Adrenal gland (tissue), 12 donors: ENCODE data around the gene NKAPD1. TPM values are rescaled to one million over a fixed set of nuclear protein-coding genes. Genes with fewer than 3 reads are reported as not detected.

Source experiments
- DNase-seq, 7 donors: peaks; one replicate each; pipeline ENCODE4 v3.0.0-alpha.2; 2019 to 2020
- H3K27ac ChIP-seq, 5 donors: fragments of 200-600 bp; sonication (generic) in 4 of 5; 1 replicate in 3 of 5; 2 replicates in 2 of 5; pipeline versions ENCODE4 v1.5.1 to v1.8.0; 2016 to 2020; ENCODE audit warnings: mild to moderate bottlenecking in 1 of 5
- H3K27me3 ChIP-seq: fragments of 200-600 bp; 2 replicates; pipeline ENCODE4 v1.8.0; 2021
- H3K36me3 ChIP-seq, 2 donors: fragments of 200-600 bp; replicated peaks in 1 of 2; 1 replicate in 1 of 2; 2 replicates in 1 of 2; pipeline versions ENCODE4 v1.5.1 to v1.8.0; 2018 to 2022
- H3K4me1 ChIP-seq, 2 donors: fragments of 200-600 bp; replicated peaks in 1 of 2; 1 replicate in 1 of 2; 2 replicates in 1 of 2; pipeline versions ENCODE4 v1.5.1 to v1.8.0; 2018 to 2021
- H3K4me3 ChIP-seq, 4 donors: fragments of 200-600 bp; sonication (generic) in 3 of 4; one replicate each; pipeline ENCODE4 v1.5.1; 2016 to 2018
- H3K9me3 ChIP-seq, 3 donors: fragments of 200-600 bp; sonication (generic) in 1 of 3; replicated peaks in 1 of 3; 1 replicate in 2 of 3; 2 replicates in 1 of 3; pipeline versions ENCODE4 v1.5.1 to v1.8.0; 2016 to 2021
- POLR2A ChIP-seq, 2 donors: fragments of 450-650 bp; IDR thresholded peaks; one replicate each; pipeline ENCODE4 v1.6.1; 2017; ENCODE audit warnings: antibody characterized with exemption in 2 of 2, mild to moderate bottlenecking in 2 of 2, moderate library complexity in 1 of 2
- WGBS, 4 donors: extraction: QIAGEN DNeasy Blood & Tissue Kit in 2 of 4; methylation state at CpG; one replicate each; pipeline versions ENCODE4 v1.1.5 to v1.1.7; 2013 to 2017; 5-methylcytosine and 5-hydroxymethylcytosine counted together
- intact Hi-C, 2 donors: fragments of 100-400 bp; cut with DNase I; formaldehyde crosslinking; loops; one replicate each; pipeline versions ENCODE4 v1.14.1 to v1.15.0; 2022 to 2023
- polyA plus RNA-seq, 3 donors: library from polyadenylated mRNA; stranded (reverse); fragments of 200-250 nt in 2 of 3; fragments of 350-450 nt in 1 of 3; fragmentation: Illumina TruSeq in 1 of 3; extraction: RNeasy Lipid Tissue Mini Kit (QIAGEN cat#74804) in 1 of 3; gene quantifications; one replicate each; pipeline ENCODE4 v1.2.3, GENCODE V29; 2013 to 2014
- small RNA-seq, 2 donors: library from RNA; depleted of rRNA; stranded (forward); fragments of <200 nt; gene quantifications; one replicate each; pipeline ENCODE3, GENCODE V24; 2016
- total RNA-seq, 9 donors: library from RNA; depleted of rRNA in 4 of 9; stranded (reverse); fragments of >200 nt in 4 of 9; fragments of 120-200 nt in 1 of 9; fragmentation: NEBNext Ultra II Directional in 1 of 9; extraction: Animal tissue kit (Norgen Biotek cat#: 25700) in 1 of 9; gene quantifications; one replicate each; pipeline versions ENCODE4 v1.1.0 to v1.2.4, GENCODE V29; 2013 to 2023
- TF ChIP-seq, protein P1 (sequence below), 6 experiments: fragments of 450-650 bp in 4 of 6; fragments of 200-600 bp in 2 of 6; sonication (generic) in 1 of 6; IDR thresholded peaks; 1 replicate in 5 of 6; 2 replicates in 1 of 6; pipeline versions ENCODE4 v1.5.1 to v1.8.0; 2016 to 2021; ENCODE audit warnings: antibody characterized with exemption in 6 of 6, mild to moderate bottlenecking in 2 of 6, moderate library complexity in 1 of 6
- donor health status: healthy with polysubstance abuse.
- donor health status: Bipolar disorder and iron deficiency.
- donor health status: DM: yes; HTN: yes; CAD: no.
- donor health status: DM: no; HTN: no; CAD: no.
- donor health status: DM: no; HTN: no; CAD: no.
- donor health status: DM: yes; HTN: yes; CAD: no.

Gene NKAPD1
- total and polyA plus RNA-seq, 12 donors = 9.8 to 40.5 (median 16.5) TPM

- H3K9me3 ChIP-seq = no peaks in the 10 kb centered on the region
- peak in 3 of 7 donors; percentile 23 to 42 (median 38) for DNase-seq
- peak overlapping the region in 1 of 5 donors; percentile 21 for H3K27ac ChIP-seq
- peaks cover 8 to 18% of the 10 kb centered on the region in 2 donors for H3K4me1 ChIP-seq
- 64 to 73% (median 70%) methylated on average over 5 of the region's 5 CpGs for WGBS, 4 donors
- no peaks in the 10 kb centered on the region for H3K27me3 ChIP-seq
- H3K36me3 ChIP-seq = no peaks in the 10 kb centered on the region
- intact Hi-C loops = no loop called here
- TF ChIP-seq, protein P1, sequence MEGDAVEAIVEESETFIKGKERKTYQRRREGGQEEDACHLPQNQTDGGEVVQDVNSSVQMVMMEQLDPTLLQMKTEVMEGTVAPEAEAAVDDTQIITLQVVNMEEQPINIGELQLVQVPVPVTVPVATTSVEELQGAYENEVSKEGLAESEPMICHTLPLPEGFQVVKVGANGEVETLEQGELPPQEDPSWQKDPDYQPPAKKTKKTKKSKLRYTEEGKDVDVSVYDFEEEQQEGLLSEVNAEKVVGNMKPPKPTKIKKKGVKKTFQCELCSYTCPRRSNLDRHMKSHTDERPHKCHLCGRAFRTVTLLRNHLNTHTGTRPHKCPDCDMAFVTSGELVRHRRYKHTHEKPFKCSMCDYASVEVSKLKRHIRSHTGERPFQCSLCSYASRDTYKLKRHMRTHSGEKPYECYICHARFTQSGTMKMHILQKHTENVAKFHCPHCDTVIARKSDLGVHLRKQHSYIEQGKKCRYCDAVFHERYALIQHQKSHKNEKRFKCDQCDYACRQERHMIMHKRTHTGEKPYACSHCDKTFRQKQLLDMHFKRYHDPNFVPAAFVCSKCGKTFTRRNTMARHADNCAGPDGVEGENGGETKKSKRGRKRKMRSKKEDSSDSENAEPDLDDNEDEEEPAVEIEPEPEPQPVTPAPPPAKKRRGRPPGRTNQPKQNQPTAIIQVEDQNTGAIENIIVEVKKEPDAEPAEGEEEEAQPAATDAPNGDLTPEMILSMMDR (IDR thresholded peaks at IDR 0.05) = no peak
- TF ChIP-seq POLR2A (IDR thresholded peaks at IDR 0.05) = no peak
- no peak overlapping the region for H3K4me3 ChIP-seq
Measured at GRCh38 chr11:112129656-112130055, 55.6 kb downstream of the NKAPD1 start.

DNA sequence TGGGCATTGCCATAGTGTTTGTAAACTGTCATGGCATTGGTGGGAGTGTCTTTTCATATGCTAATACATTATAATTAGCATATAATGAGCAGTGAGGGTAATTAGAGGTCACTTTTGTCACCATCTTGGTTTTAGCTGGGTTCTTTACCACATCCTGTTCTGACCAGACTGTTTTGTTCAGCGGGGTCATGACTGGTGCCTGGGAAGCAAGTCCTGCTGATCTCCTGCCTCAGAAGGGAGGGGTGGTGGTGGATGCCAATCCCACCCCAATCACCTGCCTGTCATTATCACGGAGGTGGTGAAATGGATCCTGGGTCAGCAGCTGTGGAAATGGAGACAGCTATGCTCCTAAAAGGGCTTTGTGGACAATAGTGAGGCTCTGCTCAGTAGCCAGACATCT is 58.6 kb downstream of the NKAPD1 start:
- Histone ChIP-seq H3K9me3 (no peaks in the 10 kb centered on the region), H3K27me3 (no peaks in the 10 kb centered on the region), H3K27ac (no peak overlapping the region), H3K4me1 (peaks cover 8 to 18% of the 10 kb centered on the region in 2 donors), H3K4me3 (no peak overlapping the region), H3K36me3 (no peaks in the 10 kb centered on the region)
- intact Hi-C loops = no loop called here
- no peak for DNase-seq
- WGBS, 4 donors = 58 to 76% (median 71%) methylated on average over 2 of the region's 2 CpGs
- TF ChIP-seq, protein P1 (IDR thresholded peaks at IDR 0.05) = no peak
- no peak for TF ChIP-seq POLR2A (IDR thresholded peaks at IDR 0.05)

DNA sequence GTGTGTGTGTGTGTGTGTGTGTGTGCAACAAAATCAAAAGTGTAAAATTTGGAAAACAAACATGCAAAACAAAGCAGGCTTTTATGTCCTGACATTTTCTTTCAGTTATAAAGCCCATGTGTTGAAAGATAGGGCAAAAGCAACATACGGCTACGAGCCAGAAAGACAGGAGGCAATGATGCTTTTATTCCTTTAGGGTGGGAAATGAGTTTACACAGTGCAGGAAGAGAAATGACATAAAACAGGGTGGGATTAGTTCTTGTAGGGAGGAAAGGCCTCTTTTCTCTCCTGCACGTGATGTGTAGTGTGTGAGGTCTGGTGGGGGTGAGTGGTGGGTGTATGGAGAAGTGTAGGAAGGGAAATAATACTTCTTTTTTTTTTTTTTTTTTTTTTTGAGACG is 60.4 kb downstream of the NKAPD1 start:
- H3K9me3 ChIP-seq = no peaks in the 10 kb centered on the region
- TF ChIP-seq, protein P1 (IDR thresholded peaks at IDR 0.05) = no peak
- no peak for TF ChIP-seq POLR2A (IDR thresholded peaks at IDR 0.05)
- no peaks in the 10 kb centered on the region for H3K27me3 ChIP-seq
- no peak overlapping the region for H3K27ac ChIP-seq
- DNase-seq = no peak
- WGBS, 4 donors = 84 to 92% (median 90%) methylated on average over 3 to 4 of the region's 4 CpGs
- intact Hi-C loops = no loop called here
- H3K36me3 ChIP-seq = no peaks in the 10 kb centered on the region
- H3K4me3 ChIP-seq = no peak overlapping the region
- peaks cover 0 to 6% of the 10 kb centered on the region in 2 donors for H3K4me1 ChIP-seq

Small RNA genes lying within 50 kb of the gene (small RNA-seq; reads per million reads assigned to genes)
- 0 reads per million in 2 donors for gene AP000907.3
- 0 reads per million in 2 donors for gene RNU6-893P

Other genes with a start within 250 kb of the NKAPD1 start
- gene ALG9, start 202.7 kb upstream of the NKAPD1 start, total RNA-seq = 10 to 100 TPM; 23.6 to 40.7 (median 30.1) TPM
- gene ALG9, start 202.7 kb upstream of the NKAPD1 start, polyA plus RNA-seq = 10 to 100 TPM; 43.8 to 53.6 (median 50.6) TPM
- gene FDXACB1, start 195.1 kb upstream of the NKAPD1 start, total RNA-seq = 1 to 10 TPM; 2.3 to 6.3 (median 3.9) TPM
- gene FDXACB1, start 195.1 kb upstream of the NKAPD1 start, polyA plus RNA-seq = 1 to 10 TPM; 2.6 to 4.2 (median 3.5) TPM
- 10 to 100 TPM; 26.6 to 60.7 (median 37.3) TPM for gene CFAP68, start 194.8 kb upstream of the NKAPD1 start, total RNA-seq
- 10 to 100 TPM; 46.5 to 80.4 (median 59.6) TPM for gene CFAP68, start 194.8 kb upstream of the NKAPD1 start, polyA plus RNA-seq
- gene CRYAB, start 162.5 kb upstream of the NKAPD1 start, total RNA-seq = 10 to 100 TPM in 8 of 9 donors, 1 to 10 TPM in 1; 6.8 to 87.7 (median 52.3) TPM
- gene CRYAB, start 162.5 kb upstream of the NKAPD1 start, polyA plus RNA-seq = 100 to 1,000 TPM in 1 of 3 donors, 10 to 100 TPM in 2; 77.8 to 108 (median 99.0) TPM
- gene HSPB2, start 161.6 kb upstream of the NKAPD1 start, total RNA-seq = 1 to 10 TPM in 4 of 9 donors, under 1 TPM in 3, not detected in 2; 0.55 to 2.3 (median 1.2) TPM
- gene HSPB2, start 161.6 kb upstream of the NKAPD1 start, polyA plus RNA-seq = 1 to 10 TPM in 2 of 3 donors, under 1 TPM in 1; 0.51 to 6.1 (median 3.9) TPM
- gene C11orf52, start 155.4 kb upstream of the NKAPD1 start, total RNA-seq = 1 to 10 TPM in 5 of 9 donors, under 1 TPM in 2, not detected in 2; 0.53 to 4.2 (median 2.5) TPM
- 1 to 10 TPM in 2 of 3 donors, under 1 TPM in 1; 0.68 to 1.9 (median 1.7) TPM for gene C11orf52, start 155.4 kb upstream of the NKAPD1 start, polyA plus RNA-seq
- 10 to 100 TPM; 14.8 to 56.0 (median 46.5) TPM for gene DIXDC1, start 137.0 kb upstream of the NKAPD1 start, total RNA-seq
- 10 to 100 TPM in 2 of 3 donors, 1 to 10 TPM in 1; 7.9 to 30.1 (median 11.5) TPM for gene DIXDC1, start 137.0 kb upstream of the NKAPD1 start, polyA plus RNA-seq
- 10 to 100 TPM; 18.9 to 95.1 (median 28.7) TPM for gene DLAT, start 48.9 kb upstream of the NKAPD1 start, total RNA-seq
- gene DLAT, start 48.9 kb upstream of the NKAPD1 start, polyA plus RNA-seq = 10 to 100 TPM in 1 of 3 donors, 1 to 10 TPM in 2; 7.6 to 75.3 (median 8.1) TPM
- 1 to 10 TPM in 8 of 9 donors, under 1 TPM in 1; 0.91 to 3.7 (median 2.3) TPM for gene PIH1D2, start 282 bp upstream of the NKAPD1 start, total RNA-seq
- gene PIH1D2, start 282 bp upstream of the NKAPD1 start, polyA plus RNA-seq = 1 to 10 TPM; 2.1 to 3.3 (median 2.2) TPM
- 100 to 1,000 TPM in 2 of 9 donors, 10 to 100 TPM in 7; 23.8 to 304 (median 67.0) TPM for gene TIMM8B, start 12.5 kb downstream of the NKAPD1 start, total RNA-seq
- 100 to 1,000 TPM in 2 of 3 donors, 10 to 100 TPM in 1; 77.8 to 145 (median 117) TPM for gene TIMM8B, start 12.5 kb downstream of the NKAPD1 start, polyA plus RNA-seq
- 100 to 1,000 TPM in 8 of 9 donors, 10 to 100 TPM in 1; 66.8 to 149 (median 119) TPM for gene SDHD, start 12.6 kb downstream of the NKAPD1 start, total RNA-seq
- gene SDHD, start 12.6 kb downstream of the NKAPD1 start, polyA plus RNA-seq = 100 to 1,000 TPM in 1 of 3 donors, 10 to 100 TPM in 2; 47.6 to 128 (median 65.0) TPM
- gene IL18, start 89.8 kb downstream of the NKAPD1 start, total RNA-seq = 10 to 100 TPM in 5 of 9 donors, 1 to 10 TPM in 3, under 1 TPM in 1; 0.72 to 49.4 (median 11.9) TPM
- 10 to 100 TPM in 2 of 3 donors, 1 to 10 TPM in 1; 5.3 to 25.9 (median 11.8) TPM for gene IL18, start 89.8 kb downstream of the NKAPD1 start, polyA plus RNA-seq
- gene TEX12, start 93.1 kb downstream of the NKAPD1 start, total RNA-seq = under 1 TPM in 1 of 9 donors, not detected in 8; 0.11 TPM
- under 1 TPM in 1 of 3 donors, not detected in 2; 0.07 TPM for gene TEX12, start 93.1 kb downstream of the NKAPD1 start, polyA plus RNA-seq
- gene BCO2, start 101.2 kb downstream of the NKAPD1 start, total RNA-seq = 10 to 100 TPM; 26.0 to 72.6 (median 48.0) TPM
- 100 to 1,000 TPM in 1 of 3 donors, 10 to 100 TPM in 2; 40.4 to 139 (median 91.1) TPM for gene BCO2, start 101.2 kb downstream of the NKAPD1 start, polyA plus RNA-seq
- 100 to 1,000 TPM in 3 of 9 donors, 10 to 100 TPM in 6; 47.2 to 390 (median 71.9) TPM for gene PTS, start 152.1 kb downstream of the NKAPD1 start, total RNA-seq
- 100 to 1,000 TPM in 2 of 3 donors, 10 to 100 TPM in 1; 84.7 to 146 (median 134) TPM for gene PTS, start 152.1 kb downstream of the NKAPD1 start, polyA plus RNA-seq
- not detected for gene PLET1, start 186.6 kb downstream of the NKAPD1 start, total RNA-seq
- gene PLET1, start 186.6 kb downstream of the NKAPD1 start, polyA plus RNA-seq = not detected